ENCODE results near the gene FGG.

The FGG gene

GRCh38 chr4:154583230-154583629 is 29.2 kb downstream of the FGG start:
- H2BK120ac ChIP-seq (ENCODE audit: low read depth, low read length) = no peak overlapping the region
- no peak overlapping the region for H2BK15ac ChIP-seq (ENCODE audit: low read length)
- H3K79me1 ChIP-seq (ENCODE audit: low read depth, low read length) = peaks cover 1% of the 10 kb centered on the region
- no peak overlapping the region for H3K14ac ChIP-seq (ENCODE audit: low read length)
- no peak overlapping the region for H4K8ac ChIP-seq (ENCODE audit: low read depth, low read length)
- no peak overlapping the region for H2BK5ac ChIP-seq (ENCODE audit: low read length)
- H2AFZ ChIP-seq (ENCODE audit: low read length) = no peak overlapping the region
- H3K9ac ChIP-seq (ENCODE audit: low read depth, low read length, poor library complexity) = no peak overlapping the region
- H2AK5ac ChIP-seq (ENCODE audit: low read depth, low read length) = no peak overlapping the region
- no peak overlapping the region for H3K27ac ChIP-seq (replicated peaks; ENCODE audit: low read length)
- no peaks in the 10 kb centered on the region for H3K4me1 ChIP-seq (ENCODE audit: control insufficient read depth in 2 of 2, insufficient read depth in 1 of 2, low read depth in 1 of 2, low read length in 2 of 2)
- no peak overlapping the region for H2BK12ac ChIP-seq (ENCODE audit: low read length)
- no peak overlapping the region for H3K4ac ChIP-seq (ENCODE audit: low read length)
- no peak overlapping the region for H3K23ac ChIP-seq (ENCODE audit: low read depth, low read length, poor library complexity)
- H3K18ac ChIP-seq (ENCODE audit: low read length) = no peak overlapping the region
- no peak for DNase-seq (ENCODE audit: low spot score)
- WGBS, 2 donors (ENCODE audit: extremely low coverage in 2 of 2, insufficient read length in 2 of 2, insufficient replicate concordance in 1 of 2) = no CpG with 5 or more reads among the region's 3 CpGs
- no peak overlapping the region for H4K91ac ChIP-seq (ENCODE audit: low read depth, low read length, poor library complexity)
- peaks cover 0 to 4% (median 0%) of the 10 kb centered on the region in 3 experiments for H3K27me3 ChIP-seq (ENCODE audit: control insufficient read depth in 3 of 3, insufficient read depth in 3 of 3, low read depth in 1 of 3, low read length in 3 of 3)
- no peak overlapping the region for H3K4me2 ChIP-seq (ENCODE audit: insufficient read depth, low read length, poor library complexity, severe bottlenecking)
- H3K4me3 ChIP-seq (ENCODE audit: low read length in 2 of 2) = no peak overlapping the region
- H3K9me3 ChIP-seq (replicated peaks in 1 of 2; ENCODE audit: control insufficient read depth in 2 of 2, insufficient read depth in 1 of 2, low read depth in 1 of 2, low read length in 2 of 2) = no peaks in the 10 kb centered on the region
- no peaks in the 10 kb centered on the region for H3K36me3 ChIP-seq (replicated peaks in 1 of 2; ENCODE audit: control insufficient read depth in 2 of 2, insufficient read depth in 2 of 2, low read length in 2 of 2)

- no peak overlapping the region for H4K91ac ChIP-seq (ENCODE audit: low read depth, low read length, poor library complexity)
- no peak overlapping the region for H3K14ac ChIP-seq (ENCODE audit: low read length)
- H3K4me3 ChIP-seq (ENCODE audit: low read length in 2 of 2) = no peak overlapping the region
- no peaks in the 10 kb centered on the region for H3K4me1 ChIP-seq (ENCODE audit: control insufficient read depth in 2 of 2, insufficient read depth in 1 of 2, low read depth in 1 of 2, low read length in 2 of 2)
- H2BK5ac ChIP-seq (ENCODE audit: low read length) = no peak overlapping the region
- H3K4me2 ChIP-seq (ENCODE audit: insufficient read depth, low read length, poor library complexity, severe bottlenecking) = no peak overlapping the region
- H3K18ac ChIP-seq (ENCODE audit: low read length) = no peak overlapping the region
- WGBS, 2 donors (ENCODE audit: extremely low coverage in 2 of 2, insufficient read length in 2 of 2, insufficient replicate concordance in 1 of 2) = no CpG with 5 or more reads among the region's 2 CpGs
- H2BK12ac ChIP-seq (ENCODE audit: low read length) = no peak overlapping the region
- H3K27ac ChIP-seq (replicated peaks; ENCODE audit: low read length) = no peak overlapping the region
- no peak for DNase-seq (ENCODE audit: low spot score)
- no peak overlapping the region for H4K8ac ChIP-seq (ENCODE audit: low read depth, low read length)
- peaks cover 1% of the 10 kb centered on the region for H3K79me1 ChIP-seq (ENCODE audit: low read depth, low read length)
- no peaks in the 10 kb centered on the region for H3K9me3 ChIP-seq (replicated peaks in 1 of 2; ENCODE audit: control insufficient read depth in 2 of 2, insufficient read depth in 1 of 2, low read depth in 1 of 2, low read length in 2 of 2)
- peaks cover 0 to 4% (median 0%) of the 10 kb centered on the region in 3 experiments for H3K27me3 ChIP-seq (ENCODE audit: control insufficient read depth in 3 of 3, insufficient read depth in 3 of 3, low read depth in 1 of 3, low read length in 3 of 3)
- H3K23ac ChIP-seq (ENCODE audit: low read depth, low read length, poor library complexity) = no peak overlapping the region
- no peak overlapping the region for H2AFZ ChIP-seq (ENCODE audit: low read length)
- H3K9ac ChIP-seq (ENCODE audit: low read depth, low read length, poor library complexity) = no peak overlapping the region
- H3K4ac ChIP-seq (ENCODE audit: low read length) = no peak overlapping the region
- H2BK15ac ChIP-seq (ENCODE audit: low read length) = no peak overlapping the region
- no peaks in the 10 kb centered on the region for H3K36me3 ChIP-seq (replicated peaks in 1 of 2; ENCODE audit: control insufficient read depth in 2 of 2, insufficient read depth in 2 of 2, low read length in 2 of 2)
- no peak overlapping the region for H2AK5ac ChIP-seq (ENCODE audit: low read depth, low read length)
- H2BK120ac ChIP-seq (ENCODE audit: low read depth, low read length) = no peak overlapping the region
These were observed 29.7 kb downstream of the FGG start for GRCh38 chr4:154582723-154583122.

GRCh38 chr4:154579927-154580326 is 32.5 kb downstream of the FGG start:
- no peaks in the 10 kb centered on the region for H3K4me1 ChIP-seq (ENCODE audit: control insufficient read depth in 2 of 2, insufficient read depth in 1 of 2, low read depth in 1 of 2, low read length in 2 of 2)
- no peak overlapping the region for H3K4ac ChIP-seq (ENCODE audit: low read length)
- no peak overlapping the region for H2AK5ac ChIP-seq (ENCODE audit: low read depth, low read length)
- no peak overlapping the region for H2BK15ac ChIP-seq (ENCODE audit: low read length)
- peaks cover 1% of the 10 kb centered on the region for H3K79me1 ChIP-seq (ENCODE audit: low read depth, low read length)
- no peak overlapping the region for H4K8ac ChIP-seq (ENCODE audit: low read depth, low read length)
- no peak overlapping the region for H3K4me2 ChIP-seq (ENCODE audit: insufficient read depth, low read length, poor library complexity, severe bottlenecking)
- DNase-seq (ENCODE audit: low spot score) = no peak
- no peaks in the 10 kb centered on the region for H3K9me3 ChIP-seq (replicated peaks in 1 of 2; ENCODE audit: control insufficient read depth in 2 of 2, insufficient read depth in 1 of 2, low read depth in 1 of 2, low read length in 2 of 2)
- H3K4me3 ChIP-seq (ENCODE audit: low read length in 2 of 2) = no peak overlapping the region
- H3K14ac ChIP-seq (ENCODE audit: low read length) = no peak overlapping the region
- H3K18ac ChIP-seq (ENCODE audit: low read length) = no peak overlapping the region
- H3K9ac ChIP-seq (ENCODE audit: low read depth, low read length, poor library complexity) = no peak overlapping the region
- H3K23ac ChIP-seq (ENCODE audit: low read depth, low read length, poor library complexity) = no peak overlapping the region
- no peak overlapping the region for H3K27ac ChIP-seq (replicated peaks; ENCODE audit: low read length)
- H2AFZ ChIP-seq (ENCODE audit: low read length) = no peak overlapping the region
- peaks cover 0 to 4% (median 0%) of the 10 kb centered on the region in 3 experiments for H3K27me3 ChIP-seq (ENCODE audit: control insufficient read depth in 3 of 3, insufficient read depth in 3 of 3, low read depth in 1 of 3, low read length in 3 of 3)
- H3K36me3 ChIP-seq (replicated peaks in 1 of 2; ENCODE audit: control insufficient read depth in 2 of 2, insufficient read depth in 2 of 2, low read length in 2 of 2) = no peaks in the 10 kb centered on the region
- H2BK120ac ChIP-seq (ENCODE audit: low read depth, low read length) = no peak overlapping the region
- H4K91ac ChIP-seq (ENCODE audit: low read depth, low read length, poor library complexity) = no peak overlapping the region
- H2BK12ac ChIP-seq (ENCODE audit: low read length) = no peak overlapping the region
- H2BK5ac ChIP-seq (ENCODE audit: low read length) = no peak overlapping the region

GRCh38 chr4:154578919-154579318 is 33.5 kb downstream of the FGG start:
- no peak for DNase-seq (ENCODE audit: low spot score)
- Histone ChIP-seq H2BK12ac (ENCODE audit: low read length) (no peak overlapping the region), H3K36me3 (replicated peaks in 1 of 2; ENCODE audit: control insufficient read depth in 2 of 2, insufficient read depth in 2 of 2, low read length in 2 of 2) (no peaks in the 10 kb centered on the region), H3K9ac (ENCODE audit: low read depth, low read length, poor library complexity) (no peak overlapping the region), H4K8ac (ENCODE audit: low read depth, low read length) (no peak overlapping the region), H2BK120ac (ENCODE audit: low read depth, low read length) (no peak overlapping the region), H3K23ac (ENCODE audit: low read depth, low read length, poor library complexity) (no peak overlapping the region), H3K4me1 (ENCODE audit: control insufficient read depth in 2 of 2, insufficient read depth in 1 of 2, low read depth in 1 of 2, low read length in 2 of 2) (no peaks in the 10 kb centered on the region), H3K4ac (ENCODE audit: low read length) (no peak overlapping the region), H2BK15ac (ENCODE audit: low read length) (no peak overlapping the region), H2BK5ac (ENCODE audit: low read length) (no peak overlapping the region), H3K79me1 (ENCODE audit: low read depth, low read length) (peaks cover 1% of the 10 kb centered on the region), H2AFZ (ENCODE audit: low read length) (no peak overlapping the region), H3K27me3 (ENCODE audit: control insufficient read depth in 3 of 3, insufficient read depth in 3 of 3, low read depth in 1 of 3, low read length in 3 of 3) (no peaks in the 10 kb centered on the region), H3K27ac (replicated peaks; ENCODE audit: low read length) (no peak overlapping the region), H3K9me3 (replicated peaks in 1 of 2; ENCODE audit: control insufficient read depth in 2 of 2, insufficient read depth in 1 of 2, low read depth in 1 of 2, low read length in 2 of 2) (no peaks in the 10 kb centered on the region), H3K4me3 (ENCODE audit: low read length in 2 of 2) (no peak overlapping the region), H4K91ac (ENCODE audit: low read depth, low read length, poor library complexity) (no peak overlapping the region), H3K4me2 (ENCODE audit: insufficient read depth, low read length, poor library complexity, severe bottlenecking) (no peak overlapping the region), H3K18ac (ENCODE audit: low read length) (no peak overlapping the region), H3K14ac (ENCODE audit: low read length) (no peak overlapping the region), H2AK5ac (ENCODE audit: low read depth, low read length) (no peak overlapping the region)
- WGBS, 2 donors (ENCODE audit: extremely low coverage in 2 of 2, insufficient read length in 2 of 2, insufficient replicate concordance in 1 of 2) = no CpG with 5 or more reads among the region's 1 CpG
